Lung (tissue), 12 donors: ENCODE results near the gene CELF5. TPM values are rescaled to one million over a fixed set of nuclear protein-coding genes. Genes with fewer than 3 reads are reported as not detected.

Experiments
- ATAC-seq: fragments of 200-7000 bp; cut with Tn5 transposase; one replicate; pipeline ENCODE4 v1.9.1; 2020; ENCODE audit warnings: moderate number of reproducible peaks; ENCODE audit not compliant: insufficient read depth, low FRiP score
- DNase-seq, 3 donors: peaks; one replicate each; pipeline ENCODE4 v3.0.0-alpha.2; 2013 to 2017
- H3K27ac ChIP-seq, 2 donors: one replicate each; pipeline ENCODE4 v1.5.1; 2013; ENCODE audit warnings: mild to moderate bottlenecking in 2 of 2, moderate library complexity in 2 of 2, control low read depth in 1 of 2, inconsistent platforms in 1 of 2, low read depth in 1 of 2, low read length in 1 of 2
- H3K27me3 ChIP-seq, 3 donors: one replicate each; pipeline ENCODE4 v1.5.1; 2013; ENCODE audit warnings: low read length in 2 of 3; ENCODE audit not compliant: control insufficient read depth in 3 of 3, insufficient read depth in 3 of 3
- H3K36me3 ChIP-seq, 4 donors: one replicate each; pipeline ENCODE4 v1.5.1; 2013; ENCODE audit warnings: low read length in 4 of 4, mild to moderate bottlenecking in 1 of 4, moderate library complexity in 1 of 4; ENCODE audit not compliant: control insufficient read depth in 4 of 4, insufficient read depth in 4 of 4
- H3K4me1 ChIP-seq, 5 donors: one replicate each; pipeline ENCODE4 v1.5.1; 2013; ENCODE audit warnings: low read length in 5 of 5, mild to moderate bottlenecking in 2 of 5, moderate library complexity in 1 of 5; ENCODE audit not compliant: control insufficient read depth in 5 of 5, insufficient read depth in 5 of 5
- H3K4me3 ChIP-seq: one replicate; pipeline ENCODE4 v1.5.1; 2013; ENCODE audit warnings: mild to moderate bottlenecking, control low read depth, moderate library complexity
- H3K9ac ChIP-seq, 2 donors: one replicate each; pipeline ENCODE4 v1.5.1; 2013; ENCODE audit warnings: low read length in 2 of 2, control low read depth in 1 of 2; ENCODE audit not compliant: insufficient read depth in 1 of 2
- H3K9me3 ChIP-seq, 4 donors: one replicate each; pipeline ENCODE4 v1.5.1; 2013; ENCODE audit warnings: low read length in 3 of 4, mild to moderate bottlenecking in 1 of 4, moderate library complexity in 1 of 4; ENCODE audit not compliant: control insufficient read depth in 4 of 4, insufficient read depth in 3 of 4
- CTCF ChIP-seq: IDR thresholded peaks from 2 replicates; pipeline ENCODE4 v1.5.1; 2012; ENCODE audit warnings: mild to moderate bottlenecking; ENCODE audit errors: control extremely low read depth, extremely low read depth
- WGBS, 2 donors: extraction: QIAGEN DNeasy Blood & Tissue Kit; methylation state at CpG; one replicate each; pipeline ENCODE4 v1.1.7; 2013; 5-methylcytosine and 5-hydroxymethylcytosine counted together
- polyA plus RNA-seq, 2 donors: library from polyadenylated mRNA; stranded (reverse); fragments of 200-250 nt; gene quantifications; one replicate each; pipeline ENCODE4 v1.2.1, GENCODE V29; 2013
- total RNA-seq, 2 donors: library from RNA; depleted of rRNA in 1 of 2; stranded (reverse); fragments of >200 nt in 1 of 2; gene quantifications; one replicate each; pipeline ENCODE4 v1.2.1, GENCODE V29; 2014 to 2021
- donor health status: control.
- donor health status: control.
- donor health status: Bipolar disorder and iron deficiency.
- donor health status: healthy.
- donor health status: DM: yes; HTN: yes; CAD: no.

Gene CELF5
- total and polyA plus RNA-seq, 4 donors: 0.08 to 0.14 (median 0.12) TPM; not detected in 1

DNA sequence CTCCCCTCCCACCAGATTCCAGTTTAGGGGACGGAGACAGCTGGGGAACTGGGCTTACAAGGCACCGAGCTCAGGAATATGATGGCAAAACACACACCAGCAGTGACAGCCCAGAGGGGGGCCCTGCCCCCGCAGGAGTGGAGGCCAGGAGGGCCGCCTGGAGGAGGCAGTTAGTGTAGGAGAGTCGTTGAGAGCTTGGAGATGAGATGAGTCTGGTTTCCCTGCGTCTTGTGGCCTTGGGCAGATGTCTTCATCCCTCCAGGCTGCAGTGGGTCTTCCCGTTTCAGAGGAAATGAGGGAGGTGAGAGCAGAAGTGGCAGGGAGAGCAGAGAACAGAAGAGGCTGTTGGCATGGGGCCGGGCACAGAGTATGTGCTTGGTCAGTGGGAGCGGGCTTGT, 4.9 kb downstream of the CELF5 start:
- Histone ChIP-seq H3K9me3 (peaks cover 0 to 2% (median 0%) of the 10 kb centered on the region in 4 donors), H3K9ac (no peak overlapping the region), H3K27me3 (peaks cover 10 to 32% (median 13%) of the 10 kb centered on the region in 3 donors), H3K36me3 (no peaks in the 10 kb centered on the region), H3K27ac (no peak overlapping the region), H3K4me1 (peaks cover 0 to under 1% (median 0%) of the 10 kb centered on the region in 5 donors), H3K4me3 (no peak overlapping the region)
- no peak for DNase-seq
- 41 to 45% methylated on average over 9 of the region's 9 CpGs for WGBS, 2 donors
- no peak for TF ChIP-seq CTCF
- ATAC-seq: no peak

DNA sequence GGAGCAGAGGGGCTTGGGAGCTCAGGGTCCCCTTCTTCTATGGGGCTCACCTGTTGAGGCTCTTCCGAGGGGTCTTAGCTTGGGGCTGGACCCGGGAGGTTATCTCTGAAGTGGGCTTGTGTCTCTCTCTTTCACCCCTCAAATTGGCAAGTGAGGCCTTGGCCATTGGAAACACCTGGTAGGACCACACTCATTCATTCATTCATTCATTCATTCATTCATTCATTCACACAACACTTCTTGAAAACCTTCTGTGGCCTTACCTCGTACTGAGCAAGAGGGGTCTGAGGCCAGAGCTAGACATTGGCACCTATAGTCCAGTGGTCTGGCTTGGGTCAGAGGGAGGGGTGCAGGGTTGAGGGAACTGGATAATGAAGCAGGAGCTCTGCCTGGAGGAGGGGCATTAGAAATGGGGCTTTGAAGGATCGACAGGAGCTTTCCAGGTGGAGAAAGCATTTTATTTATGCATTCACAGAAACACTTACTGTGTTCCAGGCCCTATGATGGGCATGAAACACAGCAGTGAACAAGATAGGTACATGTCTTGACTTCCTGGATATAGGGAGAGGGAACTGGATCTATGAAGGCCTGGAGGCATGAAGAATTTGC, 5.5 kb downstream of the CELF5 start:
- peaks cover 0 to 7% (median 0%) of the 10 kb centered on the region in 4 donors for H3K9me3 ChIP-seq
- no peak overlapping the region for H3K9ac ChIP-seq
- H3K27ac ChIP-seq: no peak overlapping the region
- no peak for ATAC-seq
- H3K4me3 ChIP-seq: no peak overlapping the region
- peaks cover 10 to 30% (median 11%) of the 10 kb centered on the region in 3 donors for H3K27me3 ChIP-seq
- no peak for DNase-seq
- TF ChIP-seq CTCF: no peak
- WGBS, 2 donors: 82 to 94% methylated on average over 4 of the region's 4 CpGs
- H3K4me1 ChIP-seq: no peaks in the 10 kb centered on the region
- no peaks in the 10 kb centered on the region for H3K36me3 ChIP-seq

DNA sequence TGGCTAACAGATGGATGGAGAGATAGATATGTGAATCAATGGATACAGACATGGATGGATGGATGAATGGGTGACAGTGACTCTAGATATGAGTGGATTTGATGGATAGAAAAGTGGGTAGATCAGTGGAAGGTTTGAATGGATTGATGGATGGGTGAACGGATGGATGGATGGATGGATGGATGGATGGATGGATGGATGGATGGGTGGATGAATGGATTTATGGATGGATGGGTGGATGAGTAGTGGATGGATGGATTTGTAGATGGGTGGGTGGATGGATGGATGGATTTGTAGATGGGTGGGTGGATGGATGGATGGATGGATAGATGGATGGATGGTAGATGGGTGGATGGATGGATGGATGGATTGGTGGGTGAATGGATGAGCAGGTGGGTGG, 6.8 kb downstream of the CELF5 start:
- ATAC-seq: no peak
- no peak for TF ChIP-seq CTCF
- Histone ChIP-seq H3K4me1 (no peaks in the 10 kb centered on the region), H3K9ac (no peak overlapping the region), H3K27ac (no peak overlapping the region), H3K4me3 (no peak overlapping the region), H3K27me3 (peaks cover 8 to 21% (median 8%) of the 10 kb centered on the region in 3 donors), H3K9me3 (peaks cover 0 to 9% (median 0%) of the 10 kb centered on the region in 4 donors), H3K36me3 (no peaks in the 10 kb centered on the region)
- WGBS, 2 donors: 89 to 100% methylated on average over 1 of the region's 1 CpG
- no peak for DNase-seq

- H3K4me1 ChIP-seq: no peaks in the 10 kb centered on the region
- WGBS, 2 donors: 73 to 80% methylated on average over 4 of the region's 4 CpGs
- peaks cover 0 to 9% (median 0%) of the 10 kb centered on the region in 4 donors for H3K9me3 ChIP-seq
- H3K36me3 ChIP-seq: no peaks in the 10 kb centered on the region
- H3K4me3 ChIP-seq: no peak overlapping the region
- H3K9ac ChIP-seq: no peak overlapping the region
- TF ChIP-seq CTCF: no peak
- H3K27ac ChIP-seq: no peak overlapping the region
- peaks cover 6 to 11% (median 7%) of the 10 kb centered on the region in 3 donors for H3K27me3 ChIP-seq
- no peak for ATAC-seq
- DNase-seq: no peak
Observed at GRCh38 chr19:3233116-3233515, 8.7 kb downstream of the CELF5 start.
